ENCODE data around the gene SMIM41. TPM values are rescaled to one million over a fixed set of nuclear protein-coding genes. Genes with fewer than 3 reads are reported as not detected.

Gene SMIM41
- total RNA-seq, 1 experiment from 2014 or later = not detected

DNA sequence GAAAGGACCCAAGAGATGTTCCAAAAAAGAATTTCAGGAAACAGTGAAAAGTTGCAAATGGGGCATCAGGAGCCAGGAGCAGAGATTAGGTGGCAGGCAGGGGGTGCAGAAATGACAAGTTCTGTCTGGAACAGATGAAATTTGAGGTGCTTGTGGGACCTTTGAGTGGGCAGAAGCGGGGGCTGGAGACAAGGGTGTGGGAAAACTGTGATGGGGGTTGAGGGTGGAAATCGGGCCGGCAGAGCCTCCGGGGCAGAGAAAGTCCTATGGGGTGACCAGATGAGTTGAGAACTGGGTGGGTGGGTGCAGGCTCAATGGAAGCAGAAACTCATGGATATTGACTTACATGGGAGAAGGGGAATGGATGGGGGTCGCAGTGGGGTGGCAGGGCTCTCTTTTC, 29.8 kb upstream of the SMIM41 start:
- DNase-seq (no peak), ATAC-seq (no peak)
- no peaks in the 10 kb centered on the region for H3K9me2 ChIP-seq (replicated peaks; ENCODE audit: low read length)
- H3K79me2 ChIP-seq (ENCODE audit: low read length) = peaks cover 23% of the 10 kb centered on the region; the same call in 1 of the 2 replicates
- H3K9ac ChIP-seq (ENCODE audit: low read length) = peak overlapping the region; percentile 94
- no peaks in the 10 kb centered on the region for H3K27me3 ChIP-seq (ENCODE audit: low read length)
- H4K20me1 ChIP-seq (ENCODE audit: low read length) = peaks cover 33% of the 10 kb centered on the region
- no TSS peak for BruUV-seq (replicated peaks)
- H3K4me2 ChIP-seq (ENCODE audit: low read length) = peak overlapping the region; percentile 96; the same call in 1 of the 2 replicates
- ChIA-PET POLR2A (ENCODE audit: unreplicated experiment) (no interaction called here), CTCF (no interaction called here)
- peaks cover 27% of the 10 kb centered on the region for H3K4me1 ChIP-seq (ENCODE audit: insufficient read depth, low read length)
- TF ChIP-seq, protein P1, sequence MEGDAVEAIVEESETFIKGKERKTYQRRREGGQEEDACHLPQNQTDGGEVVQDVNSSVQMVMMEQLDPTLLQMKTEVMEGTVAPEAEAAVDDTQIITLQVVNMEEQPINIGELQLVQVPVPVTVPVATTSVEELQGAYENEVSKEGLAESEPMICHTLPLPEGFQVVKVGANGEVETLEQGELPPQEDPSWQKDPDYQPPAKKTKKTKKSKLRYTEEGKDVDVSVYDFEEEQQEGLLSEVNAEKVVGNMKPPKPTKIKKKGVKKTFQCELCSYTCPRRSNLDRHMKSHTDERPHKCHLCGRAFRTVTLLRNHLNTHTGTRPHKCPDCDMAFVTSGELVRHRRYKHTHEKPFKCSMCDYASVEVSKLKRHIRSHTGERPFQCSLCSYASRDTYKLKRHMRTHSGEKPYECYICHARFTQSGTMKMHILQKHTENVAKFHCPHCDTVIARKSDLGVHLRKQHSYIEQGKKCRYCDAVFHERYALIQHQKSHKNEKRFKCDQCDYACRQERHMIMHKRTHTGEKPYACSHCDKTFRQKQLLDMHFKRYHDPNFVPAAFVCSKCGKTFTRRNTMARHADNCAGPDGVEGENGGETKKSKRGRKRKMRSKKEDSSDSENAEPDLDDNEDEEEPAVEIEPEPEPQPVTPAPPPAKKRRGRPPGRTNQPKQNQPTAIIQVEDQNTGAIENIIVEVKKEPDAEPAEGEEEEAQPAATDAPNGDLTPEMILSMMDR (conservative IDR thresholded peaks at IDR 0.05; ENCODE audit: low read depth, low read length) = no peak
- no peak overlapping the region for H3K4me3 ChIP-seq (ENCODE audit: low read length)
- H3K27ac ChIP-seq (ENCODE audit: low read length) = peak overlapping the region; percentile 93
- H2AFZ ChIP-seq (ENCODE audit: low read length) = no peak overlapping the region
- H3K36me3 ChIP-seq (ENCODE audit: low read depth, low read length) = no peaks in the 10 kb centered on the region; the same call in 1 of the 2 replicates
- H3F3A ChIP-seq (ENCODE audit: low read length, unreplicated experiment) = no peaks in the 10 kb centered on the region
- intact Hi-C loops (cut with micrococcal nuclease) = loop anchor here (1.0 kb wide), 1 partner anchor 12 kb away; no protein-coding TSS in a partner anchor
- H3K9me3 ChIP-seq (ENCODE audit: low read length) = no peaks in the 10 kb centered on the region

DNA sequence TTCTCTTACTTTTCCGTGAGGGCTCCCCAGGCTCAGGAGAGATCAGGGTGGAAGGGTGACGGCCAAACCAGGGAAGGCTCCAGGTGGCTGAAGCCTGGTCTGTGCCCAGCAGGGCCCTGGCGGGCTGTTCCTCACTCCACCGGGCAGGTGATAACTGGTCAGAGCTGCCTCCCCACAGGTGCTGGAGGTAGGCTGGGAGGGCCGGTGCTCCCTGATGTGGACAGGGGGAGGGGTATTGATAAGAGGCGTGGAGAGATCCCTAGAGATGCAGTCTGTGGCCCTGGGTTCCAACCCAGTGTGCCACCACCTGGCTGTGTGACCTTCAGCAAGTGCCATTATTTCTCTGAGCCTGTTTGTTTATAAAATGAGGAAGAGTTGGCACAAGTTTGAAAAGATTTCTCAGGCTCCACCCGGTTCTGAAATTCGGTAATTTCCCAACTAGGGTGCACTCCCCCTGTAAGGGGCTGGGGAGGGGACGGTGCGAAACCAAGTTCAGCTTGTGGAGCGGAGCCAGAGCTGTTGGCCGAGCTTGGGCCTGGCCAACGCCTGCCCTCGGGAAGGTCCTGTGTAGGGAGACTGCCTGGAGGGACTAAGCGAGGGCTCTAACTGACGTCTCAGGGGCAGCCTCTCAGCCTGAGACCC, 29.3 kb upstream of the SMIM41 start:
- Histone ChIP-seq H3K4me1 (ENCODE audit: insufficient read depth, low read length) (peaks cover 27% of the 10 kb centered on the region), H3K9me2 (replicated peaks; ENCODE audit: low read length) (no peaks in the 10 kb centered on the region), H3K9me3 (ENCODE audit: low read length) (no peaks in the 10 kb centered on the region), H3K9ac (ENCODE audit: low read length) (peak overlapping the region; percentile 94), H3K4me3 (ENCODE audit: low read length) (peak overlapping the region; percentile 79), H3K4me2 (ENCODE audit: low read length) (peak overlapping the region; percentile 96), H3K27me3 (ENCODE audit: low read length) (no peaks in the 10 kb centered on the region), H3K79me2 (ENCODE audit: low read length) (peaks cover 23% of the 10 kb centered on the region; the same call in 1 of the 2 replicates), H2AFZ (ENCODE audit: low read length) (peak overlapping the region; percentile 57), H4K20me1 (ENCODE audit: low read length) (peaks cover 39% of the 10 kb centered on the region), H3F3A (ENCODE audit: low read length, unreplicated experiment) (no peaks in the 10 kb centered on the region), H3K36me3 (ENCODE audit: low read depth, low read length) (peaks cover 4% of the 10 kb centered on the region; the same call in 1 of the 2 replicates), H3K27ac (ENCODE audit: low read length) (peak overlapping the region; percentile 93)
- POLR2A ChIA-PET (ENCODE audit: unreplicated experiment) = interaction anchor here (0.6 to 1.5 kb wide), 3 partner anchors 14 to 24 kb away, joined by 4 to 12 read pairs (median 6); no protein-coding TSS in a partner anchor
- no peak for DNase-seq
- intact Hi-C loops (cut with micrococcal nuclease) = loop anchor here (1.0 kb wide), 1 partner anchor 13 kb away; no protein-coding TSS in a partner anchor
- TF ChIP-seq, protein P1 (conservative IDR thresholded peaks at IDR 0.05; ENCODE audit: low read depth, low read length) = no peak; the same call in 1 of the 2 replicates
- no peak for TF ChIP-seq EZH2 (IDR thresholded peaks at IDR 0.05; ENCODE audit: low read length, unreplicated experiment)
- no peak for TF ChIP-seq EZH2phosphoT487 (IDR thresholded peaks at IDR 0.05; ENCODE audit: borderline replicate concordance, low read length)
- CTCF ChIA-PET = interaction anchor here (0.8 to 1.3 kb wide), 2 partner anchors 19 to 20 kb away, joined by 3 to 4 read pairs; partner anchors contain the start of gene ATG101
- BruUV-seq (replicated peaks) = no TSS peak
- ATAC-seq = no peak

Measured in PC-3 (cell line).